Measurements from ENCODE around the gene KLF15.
"Not testable (repeated sequence)": the region's sequence is repeated elsewhere in the genome, so short reads cannot be mapped to it uniquely, and the experiment has no call there.

The KLF15 gene

GRCh38 chr3:126345641-126346460, 11.4 kb downstream of the KLF15 start:
- DNase-seq, result no peak

DNA sequence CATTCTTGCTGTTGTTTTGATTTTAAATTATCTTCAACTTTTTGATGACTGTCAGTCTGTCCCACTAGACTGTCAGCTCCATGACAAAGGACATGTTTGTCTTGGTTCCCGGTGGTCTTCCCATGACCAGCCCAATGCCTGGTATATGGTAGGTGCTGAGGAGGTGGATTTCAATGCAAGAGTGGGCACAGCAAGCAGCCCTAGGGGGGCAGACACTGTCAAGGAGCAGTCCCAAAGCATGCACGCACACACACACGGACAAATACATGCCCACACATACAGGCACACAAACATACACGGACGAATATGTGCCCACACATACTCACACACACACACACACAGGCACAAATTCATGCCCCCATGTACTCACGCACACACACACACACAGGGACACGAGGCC, 12.0 kb downstream of the KLF15 start:
- no peak for DNase-seq

DNA sequence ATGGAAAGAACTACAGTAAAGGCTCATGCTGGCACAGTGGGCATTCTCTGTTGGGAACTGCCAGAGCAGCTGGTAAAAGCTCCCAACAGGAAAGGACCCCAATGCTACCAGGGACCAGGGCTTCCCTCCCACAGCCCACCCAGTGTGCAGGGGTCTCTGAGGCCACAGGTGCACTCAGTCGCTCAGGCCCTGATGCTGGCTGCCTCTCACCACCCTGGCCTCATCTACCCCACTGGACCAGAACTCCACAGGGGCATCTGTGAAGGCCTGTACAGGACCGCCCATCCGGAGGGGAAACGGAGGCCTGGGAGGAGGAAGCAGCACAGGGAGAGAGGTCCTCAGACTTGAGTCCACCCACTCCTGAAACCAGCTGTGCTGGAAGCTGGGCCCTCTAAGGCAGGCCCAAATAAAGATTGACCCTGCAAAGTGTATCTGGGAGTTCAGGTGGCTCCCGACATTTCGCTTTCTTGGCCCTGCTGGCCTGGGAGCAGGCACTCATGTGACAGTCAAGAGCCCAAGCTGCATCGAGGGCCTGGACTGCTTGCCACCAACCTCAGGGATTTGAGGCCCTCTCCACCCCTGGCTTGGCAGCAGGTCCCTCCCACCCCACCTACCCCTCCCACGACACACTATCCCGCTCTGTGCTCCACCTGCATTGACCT, 12.7 kb downstream of the KLF15 start:
- DNase-seq, result no peak

DNA sequence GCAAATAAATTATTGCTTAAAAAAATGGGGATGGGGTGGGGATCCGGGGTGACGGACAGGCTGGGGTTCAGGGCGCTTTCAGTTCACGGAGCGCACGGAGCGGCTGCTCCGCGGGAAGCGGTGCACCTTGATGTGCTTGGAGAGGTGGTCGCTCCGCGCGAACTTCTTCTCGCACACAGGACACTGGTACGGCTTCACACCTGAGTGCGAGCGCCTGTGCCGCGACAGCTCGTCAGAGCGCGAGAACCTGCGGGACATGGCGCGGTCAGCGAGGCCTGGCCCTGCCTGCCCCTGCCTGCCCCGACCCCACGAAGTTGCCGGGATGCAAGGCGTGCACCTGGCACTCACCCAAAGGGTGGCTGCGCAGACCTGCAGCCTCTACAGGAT, 13.6 kb downstream of the KLF15 start:
- DNase-seq, result no peak

DNA sequence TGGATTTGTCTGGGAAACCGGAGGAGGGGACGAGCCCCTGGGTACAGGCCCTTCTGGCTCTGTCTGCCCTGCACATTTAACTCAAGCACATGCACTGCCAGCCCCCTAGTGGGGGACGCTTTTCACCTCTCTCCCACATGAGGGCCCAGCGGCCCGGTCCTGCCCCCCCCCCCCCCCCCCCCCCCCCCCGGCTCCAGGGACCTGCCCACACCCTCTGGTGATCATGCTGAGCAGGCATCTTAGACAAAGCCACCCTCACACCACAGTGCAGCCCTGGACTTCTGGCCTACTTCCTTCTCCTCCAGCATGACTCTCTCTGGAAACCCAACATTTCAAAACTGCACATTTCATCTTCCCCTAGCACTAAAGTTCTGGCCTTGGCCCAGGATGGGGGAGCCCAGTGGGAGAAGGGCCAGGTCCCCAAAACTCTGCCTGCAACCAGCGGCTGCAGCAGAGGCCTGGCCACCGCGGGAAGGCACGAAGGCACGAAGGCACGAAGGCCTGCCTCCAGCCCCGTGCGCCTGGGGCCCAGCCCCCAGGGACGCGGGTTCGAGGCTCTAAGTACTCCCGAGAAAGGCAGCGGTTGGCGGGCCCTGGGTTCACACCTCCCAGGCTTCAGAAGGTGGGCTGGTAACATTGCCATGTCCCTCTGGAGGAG, 14.1 kb downstream of the KLF15 start:
- no peak for DNase-seq

DNA sequence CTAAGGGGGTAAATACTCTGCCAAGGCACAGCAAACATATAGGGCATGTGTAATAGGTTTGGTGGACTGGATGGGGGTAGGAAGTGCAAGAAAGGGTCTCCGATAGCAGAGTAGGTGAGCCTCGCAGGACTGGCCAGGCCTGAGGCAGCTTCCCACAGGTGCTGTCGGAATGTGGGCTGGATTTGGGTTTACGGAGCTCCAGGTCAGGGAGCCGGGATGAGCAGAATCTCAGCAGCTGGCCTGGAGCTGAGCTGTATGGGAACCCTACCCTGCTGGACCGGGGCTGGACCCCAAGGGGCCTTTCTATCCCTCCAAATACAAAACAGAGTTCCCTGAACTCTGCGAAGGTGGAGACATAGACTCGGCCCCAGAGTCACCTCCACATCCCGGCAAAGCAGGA, 15.0 kb downstream of the KLF15 start:
- DNase-seq, result no peak

DNA sequence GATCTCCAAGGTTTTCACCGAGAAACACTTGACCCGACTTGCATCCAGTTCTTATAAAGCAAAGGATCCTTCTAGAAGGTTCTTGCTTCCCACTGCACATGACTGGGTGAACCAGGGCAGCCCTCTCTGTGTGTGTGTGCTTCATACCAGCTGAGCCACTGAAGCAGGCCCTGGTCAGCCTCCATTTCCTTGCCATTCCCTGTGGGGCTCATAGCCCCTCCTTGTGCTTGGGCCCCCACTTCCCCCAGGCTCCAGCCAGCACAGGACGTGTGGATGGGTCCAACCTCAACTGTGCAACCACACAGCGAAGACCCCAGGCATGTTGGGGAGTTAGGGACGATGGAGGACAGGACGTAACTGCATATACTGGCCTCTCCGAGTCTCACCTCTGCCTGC, 15.5 kb downstream of the KLF15 start:
- no peak for DNase-seq

DNA sequence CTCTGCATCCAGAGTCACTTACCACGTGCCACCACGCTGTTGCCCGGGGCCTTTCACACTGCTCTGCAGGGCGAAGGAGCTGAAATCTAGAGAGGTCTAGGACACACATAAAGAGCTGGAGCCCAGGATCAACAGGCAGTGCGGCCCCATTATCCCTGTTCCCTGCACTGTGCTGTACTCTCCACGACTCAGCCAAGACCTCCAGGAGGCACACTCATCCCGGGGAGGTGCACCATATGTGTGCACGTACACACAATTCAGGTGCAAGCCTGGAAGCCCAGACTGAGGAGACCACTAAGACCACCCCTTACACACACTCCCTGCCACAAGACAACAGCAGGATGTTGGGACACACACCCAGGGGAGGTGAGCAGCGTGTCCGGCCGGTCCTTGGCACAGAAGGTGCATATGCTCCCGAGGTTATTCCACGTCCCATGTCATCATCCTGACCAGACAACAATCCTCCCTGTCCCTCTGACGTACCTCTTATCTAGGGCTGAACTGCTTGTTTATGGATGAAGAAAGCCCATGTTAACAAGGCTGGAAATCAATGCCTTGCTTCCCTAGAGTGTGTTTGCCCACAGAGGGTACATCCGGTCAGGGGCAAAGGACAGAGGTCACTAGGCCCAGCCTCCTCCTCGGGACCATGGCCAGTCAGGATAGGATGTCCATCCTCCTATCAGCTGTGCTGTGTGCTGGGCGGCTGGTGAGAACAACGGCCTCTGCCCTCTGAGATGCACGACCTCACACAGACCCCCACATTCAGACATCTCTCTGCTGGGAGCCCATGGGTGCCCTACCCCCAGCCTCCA, 16.1 kb downstream of the KLF15 start:
- DNase-seq, result no peak

DNA sequence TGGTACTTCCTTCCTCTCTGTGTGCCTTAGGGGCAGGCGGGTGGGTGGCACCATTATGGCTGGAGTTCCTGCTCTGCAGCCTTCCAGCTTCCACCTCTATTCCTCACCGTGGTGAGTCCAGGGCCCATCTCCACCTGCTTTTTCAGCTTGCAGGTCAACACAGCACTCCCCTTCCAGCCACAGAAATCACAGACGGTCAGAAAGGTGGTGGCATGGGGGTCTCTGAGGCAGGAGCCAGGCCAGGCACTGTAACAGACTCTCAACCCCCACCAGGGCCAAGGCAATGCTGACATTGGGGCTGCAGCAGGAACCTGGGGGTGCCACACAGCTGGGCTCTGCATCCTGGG, 16.6 kb downstream of the KLF15 start:
- DNase-seq, result no peak

DNA sequence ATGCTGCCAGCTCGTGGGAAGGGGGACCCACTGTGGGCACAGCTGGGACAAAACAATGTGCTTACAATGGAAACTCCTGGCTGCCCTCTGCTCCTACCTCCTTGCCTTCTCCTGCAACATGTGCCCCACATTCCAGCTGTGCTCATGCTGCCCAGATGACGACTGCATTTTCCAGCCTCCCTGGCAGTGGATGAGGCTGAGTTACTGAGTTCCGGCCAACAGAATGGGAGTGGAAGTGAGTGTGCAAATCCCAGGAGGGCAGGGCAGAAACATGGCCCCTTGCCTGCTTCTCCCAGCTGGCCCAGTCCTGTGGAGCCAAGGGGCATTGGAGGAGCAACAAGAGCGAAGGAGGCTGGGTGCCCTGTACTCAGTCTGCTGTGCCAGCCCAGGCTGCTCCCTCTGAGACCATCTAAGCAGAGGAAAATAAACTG, 17.1 kb downstream of the KLF15 start:
- no peak for DNase-seq

- no peak for DNase-seq
These were observed 17.7 kb downstream of the KLF15 start for GRCh38 chr3:126339466-126339865.

- no peak for DNase-seq
These were observed 18.4 kb downstream of the KLF15 start for GRCh38 chr3:126338790-126339288.

- DNase-seq, result no peak
These were observed 19.1 kb downstream of the KLF15 start for GRCh38 chr3:126337980-126338651.

DNA sequence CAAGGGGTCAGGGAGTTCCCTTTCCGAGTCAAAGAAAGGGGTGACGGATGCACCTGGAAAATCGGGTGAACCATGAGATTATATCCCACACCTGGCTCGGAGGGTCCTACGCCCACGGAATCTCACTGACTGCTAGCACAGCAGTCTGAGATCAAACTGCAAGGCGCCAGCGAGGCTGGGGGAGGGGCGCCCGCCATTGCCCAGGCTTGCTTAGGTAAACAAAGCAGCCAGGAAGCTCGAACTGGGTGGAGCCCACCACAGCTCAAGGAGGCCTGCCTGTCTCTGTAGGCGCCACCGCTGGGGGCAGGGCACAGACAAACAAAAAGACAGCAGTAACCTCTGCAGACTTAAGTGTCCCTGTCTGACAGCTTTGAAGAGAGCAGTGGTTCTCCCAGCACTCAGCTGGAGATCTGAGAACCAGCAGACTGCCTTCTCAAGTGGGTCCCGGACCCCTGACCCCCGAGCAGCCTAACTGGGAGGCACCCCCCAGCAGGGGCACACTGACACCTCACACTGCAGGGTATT, 25.3 kb downstream of the KLF15 start:
- not testable (repeated sequence) for DNase-seq

DNA sequence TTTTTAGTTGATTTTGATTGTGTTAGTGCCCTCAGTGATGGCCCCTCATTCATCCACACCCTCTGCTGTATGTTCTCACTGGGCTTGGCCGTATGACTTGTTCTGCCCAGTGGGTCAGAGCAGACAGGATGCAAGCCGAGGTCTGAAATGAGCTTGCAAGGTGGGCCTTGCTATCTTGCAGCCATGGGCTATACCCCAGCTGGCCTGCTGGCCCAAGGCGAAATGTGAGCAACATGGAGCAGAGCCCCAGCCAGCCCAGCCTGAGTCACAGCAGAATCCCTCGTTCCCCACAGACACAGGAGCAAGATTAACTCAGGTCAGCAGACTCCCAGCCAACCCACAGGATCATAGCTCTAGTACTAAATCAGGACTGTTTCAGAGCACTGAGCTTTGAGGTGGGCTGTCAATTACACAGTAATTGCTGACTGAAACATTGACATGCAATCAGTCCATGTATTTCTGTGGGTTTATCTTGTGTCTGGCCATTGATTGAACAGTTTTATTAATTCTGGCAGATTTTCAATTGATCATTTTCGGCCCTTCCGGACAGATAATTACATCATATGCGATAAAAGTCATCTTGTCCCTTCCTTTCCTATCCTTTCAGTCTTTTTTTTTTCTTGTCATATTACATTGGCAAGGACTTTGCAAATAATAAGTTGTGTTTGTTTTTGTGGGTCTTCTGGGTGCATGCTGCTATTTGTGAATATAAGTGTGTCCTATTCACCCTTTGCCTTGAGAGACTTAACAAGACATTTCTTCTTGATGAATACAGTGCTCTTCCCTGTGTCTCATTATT, 27.1 kb downstream of the KLF15 start:
- no peak for DNase-seq

GRCh38 chr3:126326629-126327028, 30.6 kb downstream of the KLF15 start:
- no peak for DNase-seq

DNA sequence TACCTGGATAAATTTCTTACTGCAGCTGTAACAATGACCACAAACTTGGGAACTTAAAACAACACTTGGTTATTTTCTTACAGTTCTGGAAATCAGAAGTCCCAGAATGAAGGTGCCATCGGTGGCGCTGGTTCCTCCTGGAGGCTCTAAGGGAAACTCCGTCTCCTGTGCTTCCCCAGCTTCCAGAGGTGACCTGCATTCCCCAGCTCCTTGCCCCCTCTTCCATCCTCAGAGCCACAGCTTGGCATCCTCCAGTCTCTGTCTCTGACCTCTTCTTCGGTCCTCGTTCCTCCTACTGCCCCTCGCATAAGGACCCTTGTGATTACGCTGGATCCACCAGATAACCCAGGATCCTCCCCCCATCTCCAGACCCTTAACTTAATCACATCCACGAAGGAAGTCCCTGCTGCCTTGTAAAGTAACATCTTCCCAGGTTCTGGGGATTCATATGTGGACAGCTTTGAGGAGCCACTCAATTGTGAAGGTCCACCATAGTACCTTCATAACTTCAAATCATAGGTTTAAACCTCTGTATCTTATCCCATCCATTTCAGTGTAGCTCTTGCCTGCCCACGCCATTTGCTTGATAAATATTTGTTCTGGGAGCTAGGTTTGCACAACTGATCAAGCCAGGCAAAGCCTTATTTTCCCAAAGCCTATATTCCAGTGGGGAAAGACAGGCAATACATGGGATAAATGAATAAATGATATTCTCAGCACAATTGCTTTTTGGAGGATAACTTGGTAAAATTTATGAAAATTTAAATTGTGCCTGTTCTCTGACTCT, 34.8 kb downstream of the KLF15 start:
- no peak for DNase-seq

DNA sequence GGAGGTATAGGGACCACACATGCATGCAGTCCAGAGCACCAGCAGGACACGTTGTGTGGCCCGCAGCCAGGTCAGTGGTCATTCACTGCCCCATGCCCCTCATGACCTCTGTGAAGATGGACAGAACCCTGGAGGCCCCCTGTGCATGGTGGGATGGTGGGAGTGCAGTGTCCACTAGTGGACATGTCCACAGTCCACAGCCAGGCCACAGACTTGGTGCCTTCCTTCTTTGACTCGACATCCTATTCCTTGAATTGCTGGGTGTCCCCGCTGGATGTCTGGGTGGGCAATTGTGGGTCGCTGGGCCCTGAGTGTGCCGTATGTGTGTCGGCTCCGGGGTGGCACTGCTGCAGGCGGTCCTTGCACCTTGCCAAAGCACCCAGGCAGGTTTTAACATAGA, 35.7 kb downstream of the KLF15 start:
- no peak for DNase-seq

DNA sequence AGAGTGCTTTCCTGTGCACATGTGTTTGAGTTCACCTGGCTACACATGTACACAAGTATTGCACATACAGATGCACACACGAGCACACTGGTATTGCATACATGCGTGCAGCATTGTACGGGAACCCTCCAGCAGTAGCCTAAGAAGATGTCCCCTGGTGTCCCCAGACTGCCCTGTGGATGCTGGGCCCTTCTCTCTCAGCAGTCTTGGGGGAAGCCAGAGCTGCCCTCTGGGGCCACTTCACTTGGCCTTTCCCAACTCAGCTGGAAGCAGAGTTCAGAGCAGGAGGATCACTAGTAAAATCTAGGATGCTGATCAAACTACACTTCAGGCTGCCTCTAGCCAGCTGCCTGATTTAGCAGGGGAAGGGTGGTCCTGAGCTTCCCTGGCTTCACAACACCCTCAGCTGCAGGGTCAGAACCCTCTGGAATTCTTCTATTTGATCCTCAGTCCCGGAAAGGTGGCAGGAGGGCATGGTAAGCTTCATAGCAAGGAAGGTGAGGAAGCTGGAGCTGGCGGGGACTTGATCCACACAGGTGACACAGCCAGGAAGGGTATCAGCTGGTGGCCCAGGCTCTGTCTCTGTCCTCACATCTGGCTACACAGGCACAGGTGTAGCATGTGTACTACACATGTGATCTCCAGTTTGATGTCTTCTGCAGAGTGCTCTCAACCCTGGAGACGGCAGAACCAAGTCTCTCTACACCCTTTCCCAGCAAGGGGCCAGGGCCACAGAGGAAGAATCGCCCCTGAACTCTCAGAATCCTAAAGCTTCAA, 36.5 kb downstream of the KLF15 start:
- no peak for DNase-seq

Data from NCI-H345 (cell line).